ENCODE data around the gene SETDB2.

DNA sequence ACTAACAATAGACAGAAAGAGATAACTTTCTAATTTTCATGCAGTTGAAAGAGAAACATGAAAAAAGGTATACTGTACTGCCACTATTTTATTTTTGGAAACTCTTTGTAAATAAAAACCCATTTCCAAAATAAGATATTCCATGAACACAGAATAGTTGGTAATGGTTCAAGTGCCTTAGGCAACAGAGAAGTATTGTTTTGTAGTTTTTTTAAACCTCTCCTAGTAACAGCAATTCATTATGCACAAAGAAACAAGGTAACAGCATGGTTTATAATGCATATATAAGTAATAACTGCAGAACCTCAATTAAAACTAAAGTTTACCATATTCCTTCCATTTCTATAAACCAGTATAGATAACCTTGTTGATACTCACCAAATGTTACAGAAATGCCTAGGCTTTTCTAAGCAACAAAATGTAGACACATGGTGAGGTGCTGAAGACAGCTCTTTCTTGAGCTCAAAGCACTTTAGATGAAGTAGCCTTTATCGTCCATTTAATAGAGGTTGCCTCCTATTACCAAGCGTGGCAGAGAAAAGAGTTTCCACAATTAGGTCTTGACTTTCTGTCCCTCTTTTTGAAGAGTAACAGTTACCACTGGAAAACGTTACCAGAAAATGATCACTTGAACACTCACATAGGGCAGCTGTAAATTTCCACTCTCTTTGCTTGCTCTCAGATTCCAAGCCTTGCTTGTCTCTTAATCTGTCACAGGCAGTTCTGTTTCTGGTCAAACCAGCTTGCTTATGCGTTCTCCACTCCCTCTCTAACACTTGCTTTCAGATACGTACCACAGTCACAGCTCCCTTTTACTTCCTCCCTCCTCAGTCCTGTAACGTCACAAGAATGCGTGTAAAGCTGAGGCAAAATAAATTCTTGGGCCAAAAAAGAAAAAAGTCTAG, 43.1 kb upstream of the SETDB2 start:
- TF ChIP-seq, protein P1, sequence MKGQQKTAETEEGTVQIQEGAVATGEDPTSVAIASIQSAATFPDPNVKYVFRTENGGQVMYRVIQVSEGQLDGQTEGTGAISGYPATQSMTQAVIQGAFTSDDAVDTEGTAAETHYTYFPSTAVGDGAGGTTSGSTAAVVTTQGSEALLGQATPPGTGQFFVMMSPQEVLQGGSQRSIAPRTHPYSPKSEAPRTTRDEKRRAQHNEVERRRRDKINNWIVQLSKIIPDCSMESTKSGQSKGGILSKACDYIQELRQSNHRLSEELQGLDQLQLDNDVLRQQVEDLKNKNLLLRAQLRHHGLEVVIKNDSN (IDR thresholded peaks at IDR 0.05): no peak
- no peak for TF ChIP-seq FOXM1 (IDR thresholded peaks at IDR 0.05; ENCODE audit: borderline replicate concordance, low read depth)

Data from Ishikawa (cell line).